ENCODE data around the gene MIOX.
"Not testable (repeated sequence)": the region's sequence is repeated elsewhere in the genome, so short reads cannot be mapped to it uniquely, and the experiment has no call there.

The MIOX gene

GRCh38 chr22:50531962-50532674 is 45.5 kb downstream of the MIOX start:
- DNase-seq, result no peak

DNA sequence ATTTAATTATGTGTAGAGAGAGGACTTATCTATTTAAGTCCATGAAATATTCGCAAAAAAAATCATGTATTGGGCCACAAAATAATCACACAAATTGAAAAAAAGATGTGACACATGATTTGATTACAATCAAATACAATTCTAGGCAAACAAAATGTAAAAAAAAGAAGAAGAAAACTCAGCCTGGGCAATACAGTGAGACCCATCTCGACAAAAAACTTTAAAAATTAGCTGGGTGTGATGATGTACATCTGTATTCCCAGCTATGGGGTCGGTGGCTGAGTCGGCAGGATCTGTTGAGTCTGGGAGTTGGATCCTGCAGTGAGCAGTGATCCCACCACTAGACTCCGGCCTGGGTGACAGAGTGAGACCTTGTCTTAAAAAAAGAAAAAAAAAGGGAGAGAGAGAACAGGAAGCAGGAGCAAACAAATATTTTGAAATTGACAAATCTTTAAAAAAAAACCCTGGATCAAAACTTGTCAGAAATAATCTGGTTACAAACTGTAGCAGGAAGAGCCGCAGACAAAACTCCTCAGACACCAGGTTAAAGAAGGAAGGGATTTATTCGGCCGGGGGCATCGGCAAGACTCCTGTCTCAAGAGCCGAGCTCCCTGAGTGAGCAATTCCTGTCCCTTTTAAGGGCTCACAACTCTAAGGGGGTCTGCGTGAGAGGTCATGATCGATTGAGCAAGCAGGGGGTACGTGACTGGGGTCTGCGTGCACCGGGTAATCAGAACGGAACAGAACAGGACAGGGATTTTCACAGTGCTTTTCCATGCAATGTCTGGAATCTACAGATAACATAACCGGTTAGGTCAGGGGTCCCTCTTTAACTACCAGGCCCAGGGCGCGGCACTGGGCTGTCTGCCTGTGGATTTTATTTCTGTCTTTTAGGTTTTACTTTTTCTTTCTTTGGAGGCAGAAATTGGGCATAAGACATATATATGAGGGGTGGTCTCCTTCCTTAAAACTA is 46.5 kb downstream of the MIOX start:
- DNase-seq, result no peak

DNA sequence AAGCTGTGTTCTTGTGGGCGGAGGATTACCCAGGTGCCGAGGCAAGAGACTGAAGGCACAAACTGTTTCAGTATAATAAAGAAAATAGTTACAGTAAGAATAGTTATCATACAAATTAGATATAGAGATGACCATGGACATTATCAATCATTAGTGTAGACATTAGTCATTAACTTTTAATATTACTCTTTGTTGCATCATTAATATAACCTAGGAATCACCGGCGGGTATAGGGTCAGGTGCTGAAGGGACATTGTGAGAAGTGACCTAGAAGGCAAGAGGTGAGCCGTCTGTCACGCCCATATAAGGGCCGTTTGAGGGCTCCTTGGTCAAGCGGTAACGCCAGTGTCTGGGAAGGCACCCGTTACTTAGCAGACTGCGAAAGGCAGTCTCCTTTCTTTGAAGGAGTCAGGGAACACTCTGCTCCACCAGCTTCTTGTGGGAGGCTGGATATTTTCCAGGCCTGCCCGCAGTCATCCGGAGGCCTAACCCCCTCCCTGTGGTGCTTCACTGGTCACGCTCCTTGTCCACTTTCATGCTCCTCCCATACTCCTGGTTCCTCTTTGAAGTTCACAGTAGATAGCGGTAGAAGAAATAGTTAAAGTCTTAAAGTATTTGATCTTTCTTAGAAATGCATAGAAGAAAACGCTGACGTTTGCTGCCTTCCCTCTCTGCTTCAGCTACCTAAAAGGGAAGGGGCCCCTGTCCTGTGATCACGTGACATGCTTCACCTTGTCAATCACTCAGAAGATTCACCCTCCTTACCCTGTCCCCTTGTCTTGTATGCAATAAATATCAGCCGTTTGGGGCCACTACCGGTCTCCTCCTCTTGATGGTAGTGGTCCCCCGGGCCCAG is 47.4 kb downstream of the MIOX start:
- DNase-seq, result not testable (repeated sequence)

GRCh38 chr22:50535113-50535512 is 48.5 kb downstream of the MIOX start:
- DNase-seq, result no peak

GRCh38 chr22:50536226-50536625 is 49.6 kb downstream of the MIOX start:
- DNase-seq, result no peak

GRCh38 chr22:50537765-50538164 is 51.1 kb downstream of the MIOX start:
- DNase-seq, result no peak

Measured in activated CD4-positive, alpha-beta T cell treated with anti-CD3 and anti-CD28 coated beads for 1 hour (primary cell).